ENCODE data around the gene FGD3. TPM values are rescaled to one million over a fixed set of nuclear protein-coding genes. Genes with fewer than 3 reads are reported as not detected.

Gene FGD3
- total RNA-seq, 3 donors from 2014 or later: 10.2 to 18.0 (median 10.4) TPM

DNA sequence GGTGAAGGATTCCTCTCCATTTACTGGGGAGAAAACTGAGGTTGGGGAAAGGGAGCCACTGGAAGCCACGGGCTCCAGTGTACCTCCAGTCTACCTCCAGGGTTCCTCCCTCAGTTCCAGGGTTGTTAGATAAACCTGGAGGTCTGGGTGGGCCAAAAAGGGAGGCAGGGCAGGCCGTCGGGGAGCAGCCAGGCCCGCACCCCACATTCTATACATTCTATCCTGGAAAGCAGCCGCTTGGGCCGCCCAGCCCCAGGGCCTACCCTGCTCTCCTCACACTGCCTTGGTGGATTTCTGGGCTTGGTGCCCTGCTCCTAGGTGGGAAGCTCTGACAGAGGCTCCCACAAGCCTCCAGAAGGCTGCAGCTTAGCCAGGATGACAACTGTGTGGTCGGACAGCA, 93.1 kb downstream of the FGD3 start:
- Histone ChIP-seq H3K9me3 (no peaks in the 10 kb centered on the region), H3K4me1 (no peaks in the 10 kb centered on the region), H3K27me3 (no peaks in the 10 kb centered on the region), H3K36me3 (no peaks in the 10 kb centered on the region), H3K4me3 (no peak overlapping the region), H3K27ac (no peak overlapping the region)
- DNase-seq (ENCODE audit: low spot score in 2 of 2): no peak
- TF ChIP-seq POLR2A (IDR thresholded peaks at IDR 0.05): no peak
- no peak for TF ChIP-seq CTCF (IDR thresholded peaks at IDR 0.05)
- intact Hi-C loops (cut with DNase I; ENCODE audit: low total_unique reads): no loop called here

DNA sequence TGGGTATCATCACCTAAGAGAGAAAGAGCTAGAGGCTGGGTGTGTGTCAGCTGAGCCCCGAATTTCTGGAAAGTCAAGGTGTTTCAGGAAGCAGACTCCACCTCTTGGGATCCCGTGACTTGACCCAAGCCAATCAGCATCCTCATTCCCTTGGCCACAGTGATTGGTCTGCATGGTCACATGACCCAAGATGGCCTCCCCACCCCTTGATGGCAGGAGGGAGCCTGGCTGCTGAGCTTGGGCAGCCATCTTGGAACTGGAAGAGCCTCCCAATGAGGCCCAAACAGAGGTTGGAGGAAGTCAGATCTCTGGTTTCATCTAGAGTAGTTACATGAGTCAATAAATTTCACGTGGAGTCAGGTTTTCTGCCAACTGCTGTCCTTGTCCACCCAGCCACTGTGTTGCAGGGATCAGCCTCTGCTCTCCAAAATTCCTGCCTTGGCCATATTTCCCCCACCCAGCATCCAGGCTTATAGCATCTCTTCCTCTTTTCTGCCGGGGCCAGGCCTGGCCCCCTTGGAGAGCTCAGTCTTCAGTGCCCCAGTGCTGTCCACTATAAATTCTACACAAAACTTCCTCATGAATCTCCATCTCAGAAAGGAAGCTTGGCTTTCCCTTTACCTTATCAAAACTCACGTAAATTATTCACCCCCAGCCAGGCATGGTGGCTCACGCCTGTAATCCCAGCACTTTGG, 93.9 kb downstream of the FGD3 start:
- TF ChIP-seq POLR2A (IDR thresholded peaks at IDR 0.05): no peak
- no peak for TF ChIP-seq POLR2AphosphoS5 (IDR thresholded peaks at IDR 0.05)
- TF ChIP-seq CTCF (IDR thresholded peaks at IDR 0.05): no peak
- H3K27ac ChIP-seq: no peak overlapping the region
- no peaks in the 10 kb centered on the region for H3K27me3 ChIP-seq
- no peaks in the 10 kb centered on the region for H3K4me1 ChIP-seq
- no peaks in the 10 kb centered on the region for H3K36me3 ChIP-seq
- DNase-seq (ENCODE audit: low spot score in 2 of 2): no peak
- no peak overlapping the region for H3K4me3 ChIP-seq
- intact Hi-C loops (cut with DNase I; ENCODE audit: low total_unique reads): no loop called here
- H3K9me3 ChIP-seq: peaks cover 0 to 4% of the 10 kb centered on the region in 2 donors

- H3K36me3 ChIP-seq: no peaks in the 10 kb centered on the region
These were observed 95.8 kb downstream of the FGD3 start for GRCh38 chr9:93043122-93043521.

GRCh38 chr9:93045521-93045920, 98.2 kb downstream of the FGD3 start:
- DNase-seq (ENCODE audit: low spot score in 2 of 2): no peak

More at GRCh38 chr9:93043122-93043521, 95.8 kb downstream of the FGD3 start:
- intact Hi-C loops (cut with DNase I; ENCODE audit: low total_unique reads): no loop called here
- H3K9me3 ChIP-seq: peaks cover 0 to 4% of the 10 kb centered on the region in 2 donors
- H3K4me3 ChIP-seq: no peak overlapping the region
- TF ChIP-seq POLR2A (IDR thresholded peaks at IDR 0.05) (no peak), POLR2AphosphoS5 (IDR thresholded peaks at IDR 0.05) (no peak), CTCF (IDR thresholded peaks at IDR 0.05) (no peak)
- H3K4me1 ChIP-seq: no peaks in the 10 kb centered on the region
- no peaks in the 10 kb centered on the region for H3K27me3 ChIP-seq
- H3K27ac ChIP-seq: no peak overlapping the region
- DNase-seq (ENCODE audit: low spot score in 2 of 2): no peak

More at GRCh38 chr9:93045521-93045920, 98.2 kb downstream of the FGD3 start:
- intact Hi-C loops (cut with DNase I; ENCODE audit: low total_unique reads): no loop called here
- Histone ChIP-seq H3K9me3 (peaks cover 0 to 4% of the 10 kb centered on the region in 2 donors), H3K4me3 (no peak overlapping the region), H3K27ac (no peak overlapping the region), H3K36me3 (no peaks in the 10 kb centered on the region), H3K27me3 (no peaks in the 10 kb centered on the region), H3K4me1 (no peaks in the 10 kb centered on the region)
- TF ChIP-seq POLR2AphosphoS5 (IDR thresholded peaks at IDR 0.05) (no peak), POLR2A (IDR thresholded peaks at IDR 0.05) (no peak), CTCF (IDR thresholded peaks at IDR 0.05) (no peak)
